ENCODE measurements around the gene WDR38. TPM values are rescaled to one million over a fixed set of nuclear protein-coding genes. Genes with fewer than 3 reads are reported as not detected.
A peak's percentile ranks its signal among the peaks of the same experiment; 100 is the strongest.

Gene WDR38
- total RNA-seq, 1 experiment from 2014 or later = not detected

DNA sequence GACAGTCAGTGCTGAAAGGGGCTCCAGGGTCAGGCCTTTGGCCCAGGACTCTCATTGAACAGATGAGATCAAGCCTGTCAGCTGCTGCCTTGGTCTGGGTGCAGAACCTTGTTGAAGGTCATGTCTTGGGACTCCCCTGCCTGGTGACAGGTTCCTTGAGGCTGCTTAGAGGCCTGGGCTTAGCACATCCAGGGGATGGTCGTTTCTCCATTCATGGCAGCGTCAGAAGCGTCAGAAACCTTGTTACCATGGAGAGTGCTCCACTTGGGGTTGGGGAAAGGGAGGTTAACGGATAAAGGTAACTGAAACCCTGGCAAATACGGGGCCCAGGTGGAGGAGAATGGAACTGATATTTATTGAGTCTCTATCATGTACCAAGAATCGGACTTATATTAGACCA is 17.5 kb downstream of the WDR38 start:
- ChIA-PET POLR2A (interaction anchor here (1.0 to 6.7 kb wide), 9 partner anchors 8 to 455 kb away, joined by 3 to 135 read pairs (median 8); partner anchors contain the start of genes ARPC5L, NR6A1, RPL35 and WDR38), CTCF (interaction anchor here (0.9 to 1.3 kb wide), 3 partner anchors 9 to 99 kb away, joined by 3 to 8 read pairs (median 3); partner anchors contain the start of genes ARPC5L and RPL35)
- Mint-ChIP-seq H3K9me3 (ENCODE audit: unreplicated experiment) (no peaks in the 10 kb centered on the region), H3K27ac (ENCODE audit: low read depth, unreplicated experiment) (peak overlapping the region; percentile 97), H3K36me3 (ENCODE audit: insufficient read depth, unreplicated experiment) (peaks cover 39% of the 10 kb centered on the region), H3K4me1 (ENCODE audit: insufficient read depth, unreplicated experiment) (peaks cover 29% of the 10 kb centered on the region), H3K4me3 (ENCODE audit: unreplicated experiment) (peak overlapping the region; percentile 95), H3K27me3 (ENCODE audit: insufficient read depth, unreplicated experiment) (no peaks in the 10 kb centered on the region)
- DNase-seq (ENCODE audit: unreplicated experiment) = no peak
- TF ChIP-seq, protein P1, sequence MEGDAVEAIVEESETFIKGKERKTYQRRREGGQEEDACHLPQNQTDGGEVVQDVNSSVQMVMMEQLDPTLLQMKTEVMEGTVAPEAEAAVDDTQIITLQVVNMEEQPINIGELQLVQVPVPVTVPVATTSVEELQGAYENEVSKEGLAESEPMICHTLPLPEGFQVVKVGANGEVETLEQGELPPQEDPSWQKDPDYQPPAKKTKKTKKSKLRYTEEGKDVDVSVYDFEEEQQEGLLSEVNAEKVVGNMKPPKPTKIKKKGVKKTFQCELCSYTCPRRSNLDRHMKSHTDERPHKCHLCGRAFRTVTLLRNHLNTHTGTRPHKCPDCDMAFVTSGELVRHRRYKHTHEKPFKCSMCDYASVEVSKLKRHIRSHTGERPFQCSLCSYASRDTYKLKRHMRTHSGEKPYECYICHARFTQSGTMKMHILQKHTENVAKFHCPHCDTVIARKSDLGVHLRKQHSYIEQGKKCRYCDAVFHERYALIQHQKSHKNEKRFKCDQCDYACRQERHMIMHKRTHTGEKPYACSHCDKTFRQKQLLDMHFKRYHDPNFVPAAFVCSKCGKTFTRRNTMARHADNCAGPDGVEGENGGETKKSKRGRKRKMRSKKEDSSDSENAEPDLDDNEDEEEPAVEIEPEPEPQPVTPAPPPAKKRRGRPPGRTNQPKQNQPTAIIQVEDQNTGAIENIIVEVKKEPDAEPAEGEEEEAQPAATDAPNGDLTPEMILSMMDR (IDR thresholded peaks at IDR 0.05; ENCODE audit: unreplicated experiment) = no peak
- BruUV-seq (replicated peaks) = no TSS peak
- intact Hi-C loops (cut with micrococcal nuclease) = loop anchor here (5.0 kb wide), 1 partner anchor 272 kb away; the partner anchor contains the start of gene SCAI

DNA sequence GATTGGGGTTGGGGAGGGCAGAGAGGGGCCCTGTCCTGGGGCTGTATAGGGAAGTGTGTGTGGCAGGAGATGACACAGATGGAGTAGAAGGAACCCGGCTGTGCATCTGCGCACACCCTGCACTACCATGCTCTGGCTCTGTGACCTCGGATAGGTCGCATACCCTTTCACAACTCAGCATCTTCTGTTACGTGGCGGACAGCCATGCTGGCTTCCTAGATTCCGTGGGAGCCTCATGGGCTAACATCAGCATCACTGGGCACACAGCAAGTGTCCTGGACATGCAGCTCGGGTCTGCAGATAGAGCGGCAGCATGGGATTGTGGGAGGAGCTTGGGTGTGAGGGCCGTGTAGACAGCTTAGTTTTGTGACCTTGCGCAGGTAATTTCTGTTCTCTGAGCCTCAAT is 17.9 kb downstream of the WDR38 start:
- Mint-ChIP-seq H3K9me3 (ENCODE audit: unreplicated experiment) (no peaks in the 10 kb centered on the region), H3K4me1 (ENCODE audit: insufficient read depth, unreplicated experiment) (peaks cover 29% of the 10 kb centered on the region), H3K27me3 (ENCODE audit: insufficient read depth, unreplicated experiment) (no peaks in the 10 kb centered on the region), H3K27ac (ENCODE audit: low read depth, unreplicated experiment) (peak overlapping the region; percentile 97), H3K36me3 (ENCODE audit: insufficient read depth, unreplicated experiment) (peaks cover 39% of the 10 kb centered on the region), H3K4me3 (ENCODE audit: unreplicated experiment) (peak overlapping the region; percentile 95)
- ChIA-PET CTCF (interaction anchor here (0.6 to 1.7 kb wide), 4 partner anchors 10 to 99 kb away, joined by 3 to 8 read pairs (median 4); partner anchors contain the start of genes ARPC5L and RPL35), POLR2A (interaction anchor here (0.8 to 6.7 kb wide), 9 partner anchors 9 to 454 kb away, joined by 3 to 135 read pairs (median 10); partner anchors contain the start of genes ARPC5L, HSPA5, NR6A1 and RPL35)
- BruUV-seq (replicated peaks) = no TSS peak
- no peak for DNase-seq (ENCODE audit: unreplicated experiment)
- intact Hi-C loops (cut with micrococcal nuclease) = loop anchor here (5.0 kb wide), 1 partner anchor 271 kb away; the partner anchor contains the start of gene SCAI
- TF ChIP-seq, protein P1 (IDR thresholded peaks at IDR 0.05; ENCODE audit: unreplicated experiment) = no peak

DNA sequence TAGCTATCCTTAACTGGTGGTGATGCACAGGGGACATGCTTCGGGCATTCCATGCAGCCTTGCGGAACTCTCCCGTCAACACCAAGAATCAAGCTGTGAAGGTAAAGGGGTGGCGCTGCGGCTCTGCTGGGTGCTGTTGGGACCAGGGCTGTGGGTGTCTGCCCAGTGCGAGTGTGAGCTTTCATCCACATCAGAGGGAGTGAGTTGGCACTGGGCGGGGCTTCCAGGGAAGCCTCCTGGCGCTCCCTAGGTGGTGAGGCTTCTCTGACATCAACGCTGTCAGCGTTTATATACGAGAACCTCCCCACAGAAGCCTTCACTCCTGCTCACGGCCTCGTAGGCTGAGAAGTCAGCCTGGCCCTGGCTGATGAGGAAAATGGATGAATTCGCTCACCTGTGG is 20.4 kb downstream of the WDR38 start:
- no peaks in the 10 kb centered on the region for H3K27me3 Mint-ChIP-seq (ENCODE audit: insufficient read depth, unreplicated experiment)
- intact Hi-C loops (cut with micrococcal nuclease) = loop anchor here (2.0 to 5.0 kb wide), 2 partner anchors 21 to 269 kb away; partner anchors contain the start of gene SCAI
- ChIA-PET CTCF (interaction anchor here (0.5 to 2.7 kb wide), 6 partner anchors 18 to 522 kb away, joined by 3 to 19 read pairs (median 4); no protein-coding TSS in a partner anchor), POLR2A (interaction anchor here (0.7 to 6.7 kb wide), 5 partner anchors 10 to 368 kb away, joined by 3 to 135 read pairs (median 9); partner anchors contain the start of genes ARPC5L, HSPA5 and RPL35)
- H3K4me1 Mint-ChIP-seq (ENCODE audit: insufficient read depth, unreplicated experiment) = peaks cover 26% of the 10 kb centered on the region
- TF ChIP-seq, protein P1 (IDR thresholded peaks at IDR 0.05; ENCODE audit: unreplicated experiment) = no peak
- peak overlapping the region; percentile 95 for H3K4me3 Mint-ChIP-seq (ENCODE audit: unreplicated experiment)
- H3K9me3 Mint-ChIP-seq (ENCODE audit: unreplicated experiment) = no peaks in the 10 kb centered on the region
- peak; percentile 82 for DNase-seq (ENCODE audit: unreplicated experiment)
- H3K27ac Mint-ChIP-seq (ENCODE audit: low read depth, unreplicated experiment) = peak overlapping the region; percentile 97
- H3K36me3 Mint-ChIP-seq (ENCODE audit: insufficient read depth, unreplicated experiment) = peaks cover 43% of the 10 kb centered on the region
- BruUV-seq (replicated peaks) = no TSS peak

DNA sequence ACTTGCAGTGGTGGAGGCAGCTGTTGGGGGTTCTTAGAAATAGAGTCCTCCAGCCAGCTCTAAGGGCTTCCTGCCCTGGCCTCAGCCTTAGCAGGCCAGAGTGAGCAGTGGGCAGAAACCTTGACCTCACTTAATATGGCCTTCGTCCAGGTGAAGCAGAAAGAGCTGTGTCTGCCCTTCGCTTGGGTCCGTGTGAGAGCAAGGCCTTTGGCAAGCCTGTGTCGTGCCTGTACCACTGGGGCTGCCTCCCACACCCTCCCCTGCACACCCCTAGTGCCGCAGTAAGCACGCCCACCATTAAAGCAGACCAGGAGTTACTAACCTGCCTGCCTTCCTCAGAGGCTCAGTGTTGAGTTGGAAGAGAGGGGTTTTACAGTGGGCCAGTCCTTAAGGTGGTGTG is 22.2 kb downstream of the WDR38 start:
- CTCF ChIA-PET = interaction anchor here (0.6 to 1.2 kb wide), 6 partner anchors 19 to 513 kb away, joined by 3 to 6 read pairs (median 4); no protein-coding TSS in a partner anchor
- BruUV-seq (replicated peaks) = no TSS peak
- no peak overlapping the region for H3K27ac Mint-ChIP-seq (ENCODE audit: low read depth, unreplicated experiment)
- H3K36me3 Mint-ChIP-seq (ENCODE audit: insufficient read depth, unreplicated experiment) = peaks cover 50% of the 10 kb centered on the region
- H3K27me3 Mint-ChIP-seq (ENCODE audit: insufficient read depth, unreplicated experiment) = no peaks in the 10 kb centered on the region
- TF ChIP-seq, protein P1 (IDR thresholded peaks at IDR 0.05; ENCODE audit: unreplicated experiment) = no peak
- no peak overlapping the region for H3K4me3 Mint-ChIP-seq (ENCODE audit: unreplicated experiment)
- H3K4me1 Mint-ChIP-seq (ENCODE audit: insufficient read depth, unreplicated experiment) = peaks cover 26% of the 10 kb centered on the region
- H3K9me3 Mint-ChIP-seq (ENCODE audit: unreplicated experiment) = no peaks in the 10 kb centered on the region
- POLR2A ChIA-PET = no interaction called here
- DNase-seq (ENCODE audit: unreplicated experiment) = no peak
- intact Hi-C loops (cut with micrococcal nuclease) = no loop called here

All from MCF 10A (cell line).